HCT116 (cell line): Measurements from ENCODE around the gene CCDC127.

Experiments used
- ATF3 ChIP-seq: IDR thresholded peaks from 2 replicates; pipeline ENCODE4 v1.6.1; 2012
- POLR2A ChIP-seq: IDR thresholded peaks from 2 replicates; pipeline ENCODE4 v1.7.0; 2011; ENCODE audit warnings: borderline replicate concordance; ENCODE audit not compliant: insufficient read depth, insufficient read length; ENCODE audit errors: extremely low read depth
- POLR2AphosphoS5 ChIP-seq: IDR thresholded peaks from 2 replicates; pipeline ENCODE4 v1.6.1; 2011; ENCODE audit warnings: mild to moderate bottlenecking, low read depth, low read length, moderate library complexity
- ZNF274 ChIP-seq: fragments of 200-500 bp; sonication (Bioruptor generic); IDR thresholded peaks from 2 replicates; pipeline ENCODE4 v1.6.1; 2014; ENCODE audit warnings: mild to moderate bottlenecking, low read depth, low read length, inconsistent platforms

GRCh38 chr5:166441-167372, 51.2 kb downstream of the CCDC127 start:
- TF ChIP-seq ATF3 (no peak), POLR2A (no peak), POLR2AphosphoS5 (no peak), ZNF274 (no peak)
